22Rv1 (cell line): ENCODE results near the gene NTNG1.

Experiments used
- H3K27ac ChIP-seq: fragments of 450-650 bp; 2 replicates; pipeline ENCODE4 v1.5.1; 2017
- CTCF ChIP-seq: fragments of 450-650 bp; IDR thresholded peaks from 2 replicates; pipeline ENCODE4 v1.5.1; 2017; ENCODE audit warnings: mild to moderate bottlenecking
- ZFX ChIP-seq: fragments of 450-650 bp; IDR thresholded peaks from 2 replicates; pipeline ENCODE4 v1.6.1; 2017; ENCODE audit warnings: antibody characterized with exemption, borderline replicate concordance

Gene NTNG1

GRCh38 chr1:107481756-107482384, 341.0 kb downstream of the NTNG1 start:
- TF ChIP-seq ZFX (no peak), CTCF (no peak)
- no peak overlapping the region for H3K27ac ChIP-seq

GRCh38 chr1:107483949-107484348, 343.1 kb downstream of the NTNG1 start:
- H3K27ac ChIP-seq: no peak overlapping the region
- TF ChIP-seq CTCF (no peak), ZFX (no peak)

- TF ChIP-seq ZFX (no peak), CTCF (no peak)
- no peak overlapping the region for H3K27ac ChIP-seq
Measured at GRCh38 chr1:107486349-107486748, 345.5 kb downstream of the NTNG1 start.

GRCh38 chr1:107487506-107487905, 346.7 kb downstream of the NTNG1 start:
- TF ChIP-seq ZFX: no peak
- no peak for TF ChIP-seq CTCF
- H3K27ac ChIP-seq: no peak overlapping the region

- TF ChIP-seq ZFX: no peak
- no peak overlapping the region for H3K27ac ChIP-seq
Measured at GRCh38 chr1:107491582-107491981, 350.7 kb downstream of the NTNG1 start.

- no peak overlapping the region for H3K27ac ChIP-seq
- no peak for TF ChIP-seq ZFX
- no peak for TF ChIP-seq CTCF
Measured at GRCh38 chr1:107493111-107493716, 352.4 kb downstream of the NTNG1 start.

- no peak overlapping the region for H3K27ac ChIP-seq
- TF ChIP-seq ZFX (no peak), CTCF (no peak)
Measured at GRCh38 chr1:107494061-107494460, 353.2 kb downstream of the NTNG1 start.

GRCh38 chr1:107496002-107496401, 355.2 kb downstream of the NTNG1 start:
- no peak for TF ChIP-seq ZFX

More at GRCh38 chr1:107496002-107496401, 355.2 kb downstream of the NTNG1 start:
- H3K27ac ChIP-seq: no peak overlapping the region
